ENCODE results near the gene GTF3C4. TPM values are rescaled to one million over a fixed set of nuclear protein-coding genes. Genes with fewer than 3 reads are reported as not detected.
A peak's percentile ranks its signal among the peaks of the same experiment; 100 is the strongest.
"Not testable (repeated sequence)": the region's sequence is repeated elsewhere in the genome, so short reads cannot be mapped to it uniquely, and the experiment has no call there.

Gene GTF3C4
- total RNA-seq, 1 donor from 2014 or later, result 9.5 TPM

- DNase-seq (ENCODE audit: low spot score), result no peak
These were observed 28.7 kb downstream of the GTF3C4 start for GRCh38 chr9:132698989-132699388.

- DNase-seq (ENCODE audit: low spot score), result no peak
These were observed 29.7 kb downstream of the GTF3C4 start for GRCh38 chr9:132699956-132700355.

GRCh38 chr9:132702254-132702653 lies 32.0 kb downstream of the GTF3C4 start:
- DNase-seq (ENCODE audit: low spot score), result no peak

GRCh38 chr9:132703336-132703735 lies 33.1 kb downstream of the GTF3C4 start:
- DNase-seq (ENCODE audit: low spot score), result no peak

GRCh38 chr9:132708239-132708638 lies 38.0 kb downstream of the GTF3C4 start:
- DNase-seq (ENCODE audit: low spot score), result no peak

- no peak for DNase-seq (ENCODE audit: low spot score)
These were observed 38.6 kb downstream of the GTF3C4 start for GRCh38 chr9:132708769-132709430.

GRCh38 chr9:132710333-132710732 lies 40.1 kb downstream of the GTF3C4 start:
- no peak for DNase-seq (ENCODE audit: low spot score)

GRCh38 chr9:132711152-132711551 lies 40.9 kb downstream of the GTF3C4 start:
- DNase-seq (ENCODE audit: low spot score), result not testable (repeated sequence)

- no peak for DNase-seq (ENCODE audit: low spot score)
These were observed 41.6 kb downstream of the GTF3C4 start for GRCh38 chr9:132711846-132712245.

GRCh38 chr9:132712753-132713152 lies 42.5 kb downstream of the GTF3C4 start:
- no peak for DNase-seq (ENCODE audit: low spot score)

- DNase-seq (ENCODE audit: low spot score), result no peak
These were observed 45.7 kb downstream of the GTF3C4 start for GRCh38 chr9:132716007-132716406.

- DNase-seq (ENCODE audit: low spot score), result no peak
These were observed 47.2 kb downstream of the GTF3C4 start for GRCh38 chr9:132717326-132717945.

GRCh38 chr9:132718381-132718928 lies 48.2 kb downstream of the GTF3C4 start:
- not testable (repeated sequence) for DNase-seq (ENCODE audit: low spot score)

GRCh38 chr9:132721661-132722060 lies 51.4 kb downstream of the GTF3C4 start:
- DNase-seq (ENCODE audit: low spot score), result no peak

GRCh38 chr9:132722564-132723065 lies 52.4 kb downstream of the GTF3C4 start:
- DNase-seq (ENCODE audit: low spot score), result no peak

- DNase-seq (ENCODE audit: low spot score), result no peak
These were observed 53.5 kb downstream of the GTF3C4 start for GRCh38 chr9:132723809-132724208.

- peak; percentile 75 for DNase-seq (ENCODE audit: low spot score)
These were observed 55.0 kb downstream of the GTF3C4 start for GRCh38 chr9:132725306-132725705.

GRCh38 chr9:132726576-132727130 lies 56.4 kb downstream of the GTF3C4 start:
- DNase-seq (ENCODE audit: low spot score), result no peak

- no peak for DNase-seq (ENCODE audit: low spot score)
These were observed 57.8 kb downstream of the GTF3C4 start for GRCh38 chr9:132728071-132728470.

GRCh38 chr9:132728497-132728896 lies 58.2 kb downstream of the GTF3C4 start:
- DNase-seq (ENCODE audit: low spot score), result no peak

GRCh38 chr9:132729235-132729890 lies 59.1 kb downstream of the GTF3C4 start:
- DNase-seq (ENCODE audit: low spot score), result no peak
